K562 (cell line): ENCODE measurements around the gene KCND2. TPM values are rescaled to one million over a fixed set of nuclear protein-coding genes. Genes with fewer than 3 reads are reported as not detected.

ENCODE experiments used
- ARID3A ChIP-seq: IDR thresholded peaks from 2 replicates; pipeline ENCODE4 v1.6.1; 2012; ENCODE audit warnings: low read depth, low read length, improper control_type of control experiment, borderline replicate concordance
- CHD7 ChIP-seq: fragments of 200-600 bp; sonication (generic); IDR thresholded peaks from one replicate; pipeline ENCODE4 v1.6.1; 2012; ENCODE audit warnings: mild to moderate bottlenecking, low read depth, low read length, inconsistent platforms
- IRF1 ChIP-seq: sonication (generic); formaldehyde crosslinking; IDR thresholded peaks from 2 replicates; pipeline ENCODE4 v1.8.0; 2022; ENCODE audit warnings: missing genetic modification reagents, mild to moderate bottlenecking, borderline replicate concordance
- NBN ChIP-seq: fragments of 450-650 bp; IDR thresholded peaks from 2 replicates; pipeline ENCODE4 v1.6.1; 2016; ENCODE audit warnings: low read depth, mild to moderate bottlenecking
- PHF8 ChIP-seq: fragments of 200-600 bp; sonication (generic); IDR thresholded peaks from 2 replicates; pipeline ENCODE4 v1.6.1; 2012; ENCODE audit warnings: mixed run types, mild to moderate bottlenecking, inconsistent platforms, low read length, moderate library complexity, borderline replicate concordance
- SRSF7 ChIP-seq: fragments of 200-400 bp; formaldehyde crosslinking; optimal IDR thresholded peaks from 2 replicates; pipeline ENCODE3; 2017; ENCODE audit warnings: mild to moderate bottlenecking, low read depth, low read length
- TARDBP ChIP-seq: fragments of 450-650 bp; IDR thresholded peaks from 2 replicates; pipeline ENCODE4 v1.6.1; 2016
- ZNF174 ChIP-seq: fragments of 250-450 bp; sonication (Bioruptor Pico); IDR thresholded peaks from 2 replicates; pipeline ENCODE4 v1.4.0; 2020; ENCODE audit warnings: mild to moderate bottlenecking
- ZNF717 ChIP-seq: fragments of 250-450 bp; sonication (Bioruptor Pico); IDR thresholded peaks from 2 replicates; pipeline ENCODE4 v1.5.0; 2021
- ZNF778 ChIP-seq: fragments of 450-650 bp; formaldehyde crosslinking; IDR thresholded peaks from 2 replicates; pipeline ENCODE4 v1.4.0; 2020; ENCODE audit warnings: mild to moderate bottlenecking, moderate library complexity
- polyA plus RNA-seq, 8 experiments: library from polyadenylated mRNA; depleted of rRNA in 4 of 8; stranded (reverse) in 5 of 8; unstranded in 3 of 8; fragments of >200 nt; fragmentation: Nextera tagmentation in 2 of 8; fragmentation: Illumina TruSeq in 1 of 8; extraction: Ambion mirVana in 2 of 8; extraction: Trizol in 1 of 8; gene quantifications; 2 replicates each; pipeline versions ENCODE4 v1.2.1 to v1.2.3, GENCODE V29; 2011 to 2014; ENCODE audit warnings: inconsistent platforms in 1 of 8, missing spikeins in 1 of 8
- total RNA-seq, 7 experiments: library from RNA; depleted of rRNA in 6 of 7; stranded (reverse); fragments of >200 nt in 6 of 7; fragmentation: Illumina TruSeq in 2 of 7; extraction: Trizol in 2 of 7; gene quantifications; 2 replicates each; pipeline versions ENCODE4 v1.2.1 to v1.2.3, GENCODE V29; 2011 to 2021; ENCODE audit warnings: low replicate concordance in 1 of 7

KCND2 gene
- total and polyA plus RNA-seq, 9 of the 15 experiments (the other 6 are each of a cell fraction or from before 2014, with no cell fraction given), result 0.03 to 0.12 TPM; not detected in 7

- TF ChIP-seq CHD7 (no peak), ZNF717 (CRISPR knock-in tag) (no peak), ARID3A (no peak), ZNF778 (no peak), IRF1 (no peak), NBN (no peak), ZNF174 (CRISPR knock-in tag) (no peak), SRSF7 (no peak), TARDBP (no peak), PHF8 (no peak)
Measured at GRCh38 chr7:120615703-120616102, 342.7 kb downstream of the KCND2 start (continued).
